22Rv1 (cell line): Measurements from ENCODE around the gene TCF25.

Source experiments
- H3K27ac ChIP-seq: fragments of 450-650 bp; 2 replicates; pipeline ENCODE4 v1.5.1; 2017
- ZFX ChIP-seq: fragments of 450-650 bp; IDR thresholded peaks from 2 replicates; pipeline ENCODE4 v1.6.1; 2017; ENCODE audit warnings: antibody characterized with exemption, borderline replicate concordance
- TF ChIP-seq, protein P1 (sequence below): fragments of 450-650 bp; IDR thresholded peaks from 2 replicates; pipeline ENCODE4 v1.5.1; 2017; ENCODE audit warnings: mild to moderate bottlenecking

Gene TCF25

DNA sequence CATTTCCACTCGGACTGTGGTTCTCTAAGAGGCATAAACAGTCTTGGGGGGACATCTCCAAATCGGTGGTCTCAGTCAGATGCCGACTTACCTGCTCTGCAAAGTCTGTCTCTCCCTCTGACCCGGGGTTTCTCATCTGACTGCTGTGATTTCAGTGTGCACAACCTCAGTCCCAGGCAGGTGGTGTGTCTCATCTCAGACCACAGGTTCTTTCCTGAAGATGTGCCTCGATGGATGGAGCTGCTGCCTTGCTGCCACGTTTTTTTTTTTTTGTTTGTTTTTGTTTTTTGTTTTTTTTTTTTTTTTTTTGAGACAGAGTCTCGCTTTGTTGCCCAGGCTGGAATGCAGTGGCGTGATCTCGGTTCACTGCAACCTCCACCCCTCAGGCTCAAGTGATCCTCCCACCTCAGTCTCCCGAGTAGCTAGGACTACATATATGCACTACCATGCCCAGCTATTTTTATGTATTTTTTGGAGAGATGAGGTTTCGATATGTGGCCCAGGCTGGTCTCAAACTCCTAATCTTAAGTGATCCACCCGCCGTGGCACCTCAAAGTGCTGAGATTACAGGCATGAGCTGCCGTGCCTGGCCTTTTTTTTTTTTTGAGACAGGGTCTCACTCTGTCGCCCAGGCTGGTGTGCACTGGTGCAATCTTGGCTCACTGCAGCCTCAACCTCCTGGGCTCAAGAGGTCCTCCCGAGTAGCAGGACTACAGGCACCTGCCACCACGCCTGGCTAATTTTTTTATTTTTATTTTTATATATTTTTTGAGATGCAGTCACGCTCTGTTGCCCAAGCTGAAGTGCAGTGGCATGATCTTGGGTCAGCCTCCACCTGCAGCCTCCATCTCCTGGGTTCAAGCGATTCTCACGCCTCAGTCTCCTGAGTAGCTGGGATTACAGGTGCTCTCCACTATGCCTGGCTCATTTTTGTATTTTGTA, 29.7 kb upstream of the TCF25 start:
- H3K27ac ChIP-seq, result peak overlapping the region; percentile 44
- TF ChIP-seq ZFX, result no peak
- TF ChIP-seq, protein P1, sequence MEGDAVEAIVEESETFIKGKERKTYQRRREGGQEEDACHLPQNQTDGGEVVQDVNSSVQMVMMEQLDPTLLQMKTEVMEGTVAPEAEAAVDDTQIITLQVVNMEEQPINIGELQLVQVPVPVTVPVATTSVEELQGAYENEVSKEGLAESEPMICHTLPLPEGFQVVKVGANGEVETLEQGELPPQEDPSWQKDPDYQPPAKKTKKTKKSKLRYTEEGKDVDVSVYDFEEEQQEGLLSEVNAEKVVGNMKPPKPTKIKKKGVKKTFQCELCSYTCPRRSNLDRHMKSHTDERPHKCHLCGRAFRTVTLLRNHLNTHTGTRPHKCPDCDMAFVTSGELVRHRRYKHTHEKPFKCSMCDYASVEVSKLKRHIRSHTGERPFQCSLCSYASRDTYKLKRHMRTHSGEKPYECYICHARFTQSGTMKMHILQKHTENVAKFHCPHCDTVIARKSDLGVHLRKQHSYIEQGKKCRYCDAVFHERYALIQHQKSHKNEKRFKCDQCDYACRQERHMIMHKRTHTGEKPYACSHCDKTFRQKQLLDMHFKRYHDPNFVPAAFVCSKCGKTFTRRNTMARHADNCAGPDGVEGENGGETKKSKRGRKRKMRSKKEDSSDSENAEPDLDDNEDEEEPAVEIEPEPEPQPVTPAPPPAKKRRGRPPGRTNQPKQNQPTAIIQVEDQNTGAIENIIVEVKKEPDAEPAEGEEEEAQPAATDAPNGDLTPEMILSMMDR, result no peak

DNA sequence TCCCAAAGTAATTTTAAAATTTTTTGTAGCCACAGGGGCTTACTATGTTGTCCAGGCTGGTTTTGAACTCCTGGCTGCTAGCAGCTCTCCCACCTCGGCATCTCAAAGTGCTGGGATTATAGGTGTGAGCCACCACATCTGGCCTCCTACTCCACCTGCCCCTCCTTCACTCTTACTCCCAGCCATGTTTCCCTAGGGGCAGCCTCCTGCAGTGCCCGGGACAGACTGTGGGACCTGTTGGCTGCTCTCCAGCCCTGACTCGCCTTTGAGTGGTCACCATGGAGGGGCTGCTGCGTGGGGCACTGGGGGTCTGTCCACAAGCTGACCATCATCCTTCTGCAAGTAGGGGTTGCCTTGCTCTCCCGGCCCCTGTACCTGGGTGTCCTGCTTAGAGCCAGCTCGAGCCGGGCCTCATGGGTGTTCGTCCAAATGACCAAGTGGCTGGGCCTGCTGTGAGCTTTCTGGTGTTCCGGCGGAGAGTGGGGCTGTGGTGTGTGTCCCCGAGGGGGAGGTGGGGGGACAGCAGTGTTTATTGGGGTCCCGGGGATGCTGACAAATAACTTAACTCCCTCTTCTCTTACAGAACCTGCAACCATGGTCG, 28.6 kb upstream of the TCF25 start:
- no peak overlapping the region for H3K27ac ChIP-seq

DNA sequence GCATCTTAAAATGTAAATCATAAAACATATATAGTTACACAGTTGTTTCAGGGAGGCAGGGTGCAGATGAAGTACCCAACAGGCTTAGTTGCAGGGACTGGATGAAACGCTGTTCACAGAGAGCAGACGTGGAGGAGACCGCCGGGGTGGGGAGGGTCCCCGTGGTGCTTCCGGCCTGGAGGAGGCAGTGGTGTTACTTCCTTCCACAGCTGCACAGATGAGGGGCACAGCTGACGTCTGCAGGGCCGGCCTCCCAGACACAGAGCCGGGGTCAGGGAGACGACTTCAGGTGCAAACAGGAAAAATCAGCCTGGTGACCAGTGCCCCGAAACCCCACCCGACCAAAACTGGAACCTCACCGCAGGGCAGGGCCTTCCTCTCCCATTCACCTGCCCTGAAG, 28.0 kb upstream of the TCF25 start:
- H3K27ac ChIP-seq, result no peak overlapping the region
- TF ChIP-seq, protein P1, result no peak
- TF ChIP-seq ZFX, result no peak

More for the DNA sequence above, 28.6 kb upstream of the TCF25 start:
- TF ChIP-seq ZFX, result no peak
- TF ChIP-seq, protein P1, result no peak

DNA sequence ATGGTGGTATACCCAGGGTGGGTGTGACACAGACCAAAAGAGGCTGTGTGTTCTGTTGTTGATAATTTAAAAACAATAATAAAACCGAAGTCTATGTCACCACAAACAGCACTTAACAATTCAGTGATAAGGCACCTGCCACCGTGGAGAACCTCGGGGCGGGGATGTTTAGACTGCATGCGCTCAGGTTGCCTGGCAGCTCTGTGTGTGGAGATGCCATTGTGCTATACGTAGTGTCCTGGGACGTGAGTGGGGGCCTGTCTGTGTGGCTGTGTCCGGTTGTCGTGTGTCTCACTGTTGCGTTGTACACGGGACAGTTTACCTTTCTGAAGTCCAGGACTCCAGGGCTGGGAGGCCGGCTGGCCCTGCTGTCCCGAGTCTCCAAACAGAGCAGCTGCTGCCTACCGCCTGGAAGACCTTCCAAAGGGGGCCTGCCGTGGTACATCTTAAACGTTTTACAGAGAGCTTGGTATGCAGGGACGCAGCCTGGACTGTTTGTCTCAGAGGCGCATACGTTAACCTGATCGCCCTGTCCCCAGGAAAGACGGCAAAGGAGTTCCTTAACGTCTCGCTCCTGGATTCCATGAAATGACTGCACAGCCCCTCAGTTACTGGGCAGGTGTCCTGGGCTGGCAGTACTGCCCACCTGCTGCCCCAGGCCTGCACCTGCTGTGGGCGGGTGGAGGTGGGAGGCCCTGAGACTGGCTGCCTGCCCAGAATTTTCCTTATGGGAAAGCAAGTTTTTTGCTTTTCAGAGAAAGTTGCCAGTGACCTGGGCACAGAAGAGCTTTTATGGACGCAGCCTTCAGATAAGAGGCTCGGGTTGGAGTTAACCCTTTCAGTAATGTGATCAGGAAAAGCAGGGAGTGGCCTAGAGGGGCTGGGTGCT, 26.1 kb upstream of the TCF25 start:
- no peak overlapping the region for H3K27ac ChIP-seq
- no peak for TF ChIP-seq ZFX
- TF ChIP-seq, protein P1, result no peak

DNA sequence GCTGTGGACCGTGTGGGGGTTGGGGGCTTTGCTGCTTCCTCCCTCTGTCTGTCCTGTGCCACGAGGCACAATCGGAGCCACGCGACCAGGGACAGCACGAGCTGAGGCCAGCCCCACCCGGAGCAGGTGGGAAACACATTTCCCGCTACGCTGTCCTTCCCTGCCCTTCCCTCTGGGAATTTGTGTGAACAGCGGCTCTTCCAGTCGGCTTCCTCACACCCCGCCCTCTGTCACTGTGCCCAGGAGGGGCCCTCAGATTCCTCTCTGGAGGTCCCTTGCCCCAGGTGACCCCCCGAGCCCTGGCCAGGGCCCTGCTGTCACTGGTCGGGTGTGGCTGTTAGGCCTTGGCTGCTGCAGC, 25.5 kb upstream of the TCF25 start:
- no peak overlapping the region for H3K27ac ChIP-seq
- no peak for TF ChIP-seq ZFX
- TF ChIP-seq, protein P1, result no peak

DNA sequence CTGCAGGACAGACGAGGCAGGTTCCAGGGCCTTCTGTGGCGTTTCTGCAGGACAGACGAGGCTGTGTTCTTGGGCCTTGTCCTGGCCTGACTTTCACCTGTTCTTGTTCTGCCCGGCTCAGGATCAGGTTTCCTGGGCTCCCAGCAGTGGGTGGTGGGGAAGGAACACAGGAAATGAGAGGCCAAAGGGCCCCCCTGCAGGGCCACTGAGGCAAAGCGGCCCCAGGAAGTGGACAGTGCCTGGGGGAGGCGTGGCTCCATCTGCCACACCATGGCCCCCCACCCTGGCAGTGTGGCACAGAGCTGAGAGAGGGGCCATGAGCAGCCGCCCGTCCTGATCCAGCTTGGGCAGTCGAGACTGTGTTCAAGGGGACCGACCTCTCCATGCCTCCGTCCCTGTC, 24.4 kb upstream of the TCF25 start:
- TF ChIP-seq, protein P1, result no peak
- TF ChIP-seq ZFX, result no peak
- H3K27ac ChIP-seq, result no peak overlapping the region
